Prostate gland (tissue), 2 donors: ENCODE data around the gene NCR2. TPM values are rescaled to one million over a fixed set of nuclear protein-coding genes. Genes with fewer than 3 reads are reported as not detected.

Experiments used
- DNase-seq: peaks from one replicate; pipeline ENCODE4 v3.0.0-alpha.2; 2019; ENCODE audit warnings: low spot score
- H3K27ac ChIP-seq, 2 donors: fragments of 200-600 bp; sonication (generic); 2 replicates each; pipeline ENCODE4 v1.5.1; 2017 to 2019
- H3K27me3 ChIP-seq: fragments of 200-600 bp; sonication (generic); replicated peaks from 2 replicates; pipeline ENCODE4 v1.5.1; 2019; ENCODE audit not compliant: insufficient read depth
- H3K36me3 ChIP-seq, 2 donors: fragments of 200-600 bp; sonication (generic); 1 replicate in 1 of 2; 2 replicates in 1 of 2; pipeline versions ENCODE4 v1.5.1 to v1.8.1; 2017 to 2019
- H3K4me1 ChIP-seq: fragments of 200-600 bp; sonication (generic); replicated peaks from 2 replicates; pipeline ENCODE4 v1.5.1; 2019
- H3K4me3 ChIP-seq, 2 donors: fragments of 200-600 bp; sonication (generic); 2 replicates each; pipeline ENCODE4 v1.5.1; 2017 to 2019
- H3K9me3 ChIP-seq: fragments of 200-600 bp; sonication (generic); 2 replicates; pipeline ENCODE4 v1.5.1; 2017
- POLR2A ChIP-seq: fragments of 450-650 bp; IDR thresholded peaks from one replicate; pipeline ENCODE4 v1.6.1; 2016; ENCODE audit warnings: antibody characterized with exemption, mild to moderate bottlenecking
- POLR2AphosphoS5 ChIP-seq: sonication (generic); formaldehyde crosslinking; IDR thresholded peaks from one replicate; pipeline ENCODE4 v1.6.1; 2017; ENCODE audit warnings: antibody characterized with exemption
- WGBS: methylation state at CpG from one replicate; pipeline ENCODE4 v1.1.5; 2018; 5-methylcytosine and 5-hydroxymethylcytosine counted together
- intact Hi-C: fragments of 100-400 bp; cut with DNase I; formaldehyde crosslinking; loops from one replicate; pipeline ENCODE4 v1.14.2; 2022
- total RNA-seq, 2 donors: library from RNA; depleted of rRNA; stranded (reverse); fragments of >200 nt; gene quantifications; one replicate each; pipeline ENCODE4 v1.1.0, GENCODE V29; 2016
- TF ChIP-seq, protein P1 (sequence below), 4 experiments: fragments of 200-600 bp in 2 of 4; fragments of 450-650 bp in 2 of 4; sonication (generic) in 2 of 4; IDR thresholded peaks; 1 replicate in 3 of 4; 2 replicates in 1 of 4; pipeline ENCODE4 v1.5.1; 2016 to 2019; ENCODE audit warnings: antibody characterized with exemption in 4 of 4, mild to moderate bottlenecking in 2 of 4, moderate library complexity in 2 of 4

NCR2 gene
- total RNA-seq, 2 donors from 2014 or later: not detected

DNA sequence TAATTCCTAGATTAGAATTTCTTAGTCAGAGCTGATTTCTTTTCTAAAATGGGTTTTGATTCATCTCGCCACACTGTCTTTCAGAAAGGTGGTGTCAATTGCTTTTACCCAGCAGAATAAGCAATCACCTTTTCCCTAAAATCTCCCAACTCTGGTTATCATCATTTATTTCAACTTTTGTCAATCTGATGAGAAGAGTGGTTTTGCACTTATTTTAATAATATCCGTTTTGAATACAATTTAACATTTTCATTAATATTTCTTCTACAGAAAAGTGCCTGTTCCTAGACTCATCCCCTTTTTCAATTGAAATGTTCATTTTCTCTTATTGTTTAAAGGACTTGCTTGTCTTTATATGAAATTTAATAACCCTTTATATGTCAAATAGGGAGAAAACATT, 8.2 kb upstream of the NCR2 start:
- WGBS: 82% methylated on average over 2 of the region's 2 CpGs
- intact Hi-C loops: no loop called here
- Histone ChIP-seq H3K27me3 (no peaks in the 10 kb centered on the region), H3K9me3 (no peaks in the 10 kb centered on the region), H3K27ac (no peak overlapping the region), H3K4me1 (no peaks in the 10 kb centered on the region), H3K4me3 (no peak overlapping the region), H3K36me3 (no peaks in the 10 kb centered on the region)
- TF ChIP-seq, protein P1, sequence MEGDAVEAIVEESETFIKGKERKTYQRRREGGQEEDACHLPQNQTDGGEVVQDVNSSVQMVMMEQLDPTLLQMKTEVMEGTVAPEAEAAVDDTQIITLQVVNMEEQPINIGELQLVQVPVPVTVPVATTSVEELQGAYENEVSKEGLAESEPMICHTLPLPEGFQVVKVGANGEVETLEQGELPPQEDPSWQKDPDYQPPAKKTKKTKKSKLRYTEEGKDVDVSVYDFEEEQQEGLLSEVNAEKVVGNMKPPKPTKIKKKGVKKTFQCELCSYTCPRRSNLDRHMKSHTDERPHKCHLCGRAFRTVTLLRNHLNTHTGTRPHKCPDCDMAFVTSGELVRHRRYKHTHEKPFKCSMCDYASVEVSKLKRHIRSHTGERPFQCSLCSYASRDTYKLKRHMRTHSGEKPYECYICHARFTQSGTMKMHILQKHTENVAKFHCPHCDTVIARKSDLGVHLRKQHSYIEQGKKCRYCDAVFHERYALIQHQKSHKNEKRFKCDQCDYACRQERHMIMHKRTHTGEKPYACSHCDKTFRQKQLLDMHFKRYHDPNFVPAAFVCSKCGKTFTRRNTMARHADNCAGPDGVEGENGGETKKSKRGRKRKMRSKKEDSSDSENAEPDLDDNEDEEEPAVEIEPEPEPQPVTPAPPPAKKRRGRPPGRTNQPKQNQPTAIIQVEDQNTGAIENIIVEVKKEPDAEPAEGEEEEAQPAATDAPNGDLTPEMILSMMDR (IDR thresholded peaks at IDR 0.05): no peak
- TF ChIP-seq POLR2AphosphoS5: no peak
- no peak for TF ChIP-seq POLR2A
- no peak for DNase-seq

DNA sequence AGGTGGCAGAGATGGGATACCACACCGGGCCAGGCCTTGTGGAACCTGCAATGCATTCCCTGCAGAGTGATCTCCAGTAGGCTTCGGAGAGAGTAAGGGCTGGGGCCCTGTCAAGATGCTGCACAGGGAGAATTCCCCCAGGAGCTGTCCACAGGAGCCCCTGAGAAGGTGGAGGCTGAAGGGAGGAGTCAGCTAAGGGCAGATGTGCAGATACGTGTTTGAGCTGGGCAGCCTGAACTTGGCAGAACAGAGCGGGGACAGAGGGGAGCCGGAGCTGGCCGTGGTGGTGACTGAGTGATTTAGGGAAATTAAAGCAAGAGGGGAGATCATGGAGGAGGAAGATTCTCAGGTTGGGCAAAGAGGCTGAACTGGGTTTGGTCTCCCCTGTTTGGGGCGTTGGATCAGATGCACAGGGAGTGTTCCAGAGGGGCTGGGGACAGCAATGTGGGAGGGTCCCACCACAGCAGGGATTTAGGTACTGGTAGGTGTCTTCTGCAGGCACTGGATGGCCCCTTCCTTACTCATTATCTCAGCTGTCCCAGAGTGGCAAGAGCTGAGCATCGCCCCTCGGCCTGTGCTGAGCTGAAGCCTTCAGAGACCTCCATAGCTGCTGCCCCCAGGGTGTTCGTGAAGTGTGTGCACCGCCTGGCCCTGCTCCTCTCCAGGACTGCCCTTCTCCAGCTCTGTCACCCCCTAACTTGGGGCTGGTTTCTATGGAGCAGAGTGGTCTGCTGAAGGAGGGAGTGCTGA, 3.8 kb upstream of the NCR2 start:
- no peak overlapping the region for H3K27ac ChIP-seq
- DNase-seq: no peak
- H3K27me3 ChIP-seq: no peaks in the 10 kb centered on the region
- H3K9me3 ChIP-seq: no peaks in the 10 kb centered on the region
- TF ChIP-seq POLR2AphosphoS5 (no peak), POLR2A (no peak)
- TF ChIP-seq, protein P1 (IDR thresholded peaks at IDR 0.05): no peak
- no peak overlapping the region for H3K4me3 ChIP-seq
- no peaks in the 10 kb centered on the region for H3K4me1 ChIP-seq
- intact Hi-C loops: no loop called here
- WGBS: 94% methylated on average over 11 of the region's 11 CpGs
- no peaks in the 10 kb centered on the region for H3K36me3 ChIP-seq

DNA sequence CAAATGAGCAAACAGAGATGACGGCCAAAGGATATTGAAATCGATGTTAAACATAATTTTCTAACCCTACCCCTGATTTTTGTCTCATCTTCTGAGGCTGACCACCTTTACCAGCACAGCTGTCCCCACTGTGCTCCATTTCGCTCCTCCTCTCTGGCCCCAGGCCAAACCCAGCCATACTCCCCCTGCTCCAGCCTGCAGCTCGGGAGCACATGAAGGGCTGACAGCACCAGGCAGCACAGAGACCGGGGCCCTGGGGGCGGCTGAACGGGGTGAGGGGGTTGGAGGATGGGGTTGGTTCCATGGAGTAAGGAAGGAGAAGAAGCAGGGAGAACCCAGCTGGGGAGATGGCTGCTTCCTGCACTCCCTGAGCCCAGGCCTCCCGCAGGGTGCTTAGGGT, 3.2 kb upstream of the NCR2 start:
- no peaks in the 10 kb centered on the region for H3K27me3 ChIP-seq
- no peaks in the 10 kb centered on the region for H3K9me3 ChIP-seq
- no peak overlapping the region for H3K4me3 ChIP-seq
- intact Hi-C loops: no loop called here
- no peaks in the 10 kb centered on the region for H3K4me1 ChIP-seq
- H3K27ac ChIP-seq: no peak overlapping the region
- no peaks in the 10 kb centered on the region for H3K36me3 ChIP-seq
- 74% methylated on average over 8 of the region's 8 CpGs for WGBS
- TF ChIP-seq, protein P1 (IDR thresholded peaks at IDR 0.05): no peak
- TF ChIP-seq POLR2A (no peak), POLR2AphosphoS5 (no peak)
- DNase-seq: peak; percentile 2

DNA sequence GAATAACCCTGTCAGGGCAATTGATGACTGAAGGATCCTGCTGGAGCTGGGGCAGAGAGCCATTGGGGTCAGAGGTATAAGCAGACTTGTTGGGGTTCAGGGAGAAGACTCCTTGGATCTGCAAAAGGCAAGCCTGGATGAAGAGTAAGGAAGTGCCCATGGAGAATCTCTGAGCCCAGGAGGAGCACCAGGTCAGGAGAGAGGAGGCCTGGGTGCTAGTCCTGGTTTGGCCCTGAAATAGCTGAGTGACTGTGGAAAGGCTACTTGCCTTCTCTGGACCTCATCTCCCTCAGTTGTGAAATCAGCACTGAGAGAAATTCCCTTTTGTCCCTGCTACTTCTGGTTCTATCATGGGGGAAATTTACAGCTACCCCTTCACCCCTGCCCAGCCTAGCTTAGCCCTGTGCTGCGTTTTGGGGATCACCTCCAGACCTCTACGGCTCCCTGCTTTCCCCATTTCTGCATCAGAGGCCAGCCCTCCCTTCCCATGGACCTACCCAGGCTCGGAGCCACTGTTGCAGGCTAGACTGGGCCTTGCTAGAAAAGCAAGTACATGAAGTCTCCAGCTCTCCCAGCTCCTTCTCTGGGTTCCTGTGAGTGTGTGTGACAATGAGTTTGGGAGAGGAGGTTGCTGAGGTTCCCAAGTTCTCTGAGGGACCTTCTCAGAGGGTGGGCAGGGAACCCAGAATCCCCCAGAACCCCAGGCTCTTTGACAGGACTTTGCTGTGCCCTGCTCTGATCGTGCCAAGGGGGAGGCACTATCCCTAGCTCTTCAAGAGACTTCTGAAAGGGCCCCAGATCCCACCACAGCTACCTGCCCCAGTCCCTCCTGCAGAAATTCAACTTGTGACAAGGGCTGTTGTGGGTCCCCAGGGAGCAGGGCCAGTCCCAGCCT, 2.3 kb upstream of the NCR2 start:
- WGBS: 89% methylated on average over 4 of the region's 4 CpGs
- H3K9me3 ChIP-seq: no peaks in the 10 kb centered on the region
- peak; percentile 2 for DNase-seq
- no peak overlapping the region for H3K4me3 ChIP-seq
- no peaks in the 10 kb centered on the region for H3K27me3 ChIP-seq
- H3K36me3 ChIP-seq: no peaks in the 10 kb centered on the region
- H3K27ac ChIP-seq: no peak overlapping the region
- intact Hi-C loops: no loop called here
- H3K4me1 ChIP-seq: no peaks in the 10 kb centered on the region
- TF ChIP-seq POLR2AphosphoS5 (no peak), POLR2A (no peak)
- TF ChIP-seq, protein P1 (IDR thresholded peaks at IDR 0.05): no peak
